GM18526 (cell line): Measurements from ENCODE around the gene ATXN7L1.

Source experiments
- POLR2A ChIP-seq: IDR thresholded peaks from 3 replicates; pipeline ENCODE4 v1.6.1; 2011; ENCODE audit not compliant: insufficient read length; ENCODE audit errors: extremely low read depth

Gene ATXN7L1

GRCh38 chr7:105613611-105614330 lies 262.6 kb downstream of the ATXN7L1 start:
- TF ChIP-seq POLR2A = no peak

DNA sequence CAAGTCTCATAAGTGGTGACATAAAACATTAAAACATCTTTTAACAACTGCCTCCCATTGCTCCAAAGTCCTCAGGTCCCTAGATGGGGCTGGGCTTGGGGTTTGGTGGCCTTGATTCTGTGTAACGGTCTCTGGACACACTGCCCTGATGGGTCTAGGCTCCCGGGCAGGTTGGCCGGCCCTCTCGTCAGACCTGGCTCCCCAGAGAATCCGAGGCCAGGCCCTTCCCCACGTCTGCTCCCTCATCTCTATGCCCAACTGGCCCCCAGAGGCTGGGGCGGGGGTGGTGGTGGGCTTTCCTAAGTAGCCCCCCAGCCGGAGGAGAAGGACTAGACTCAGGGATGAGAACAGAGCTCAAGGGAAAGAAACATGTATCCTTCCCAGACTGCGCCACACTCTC lies 263.6 kb downstream of the ATXN7L1 start:
- no peak for TF ChIP-seq POLR2A

DNA sequence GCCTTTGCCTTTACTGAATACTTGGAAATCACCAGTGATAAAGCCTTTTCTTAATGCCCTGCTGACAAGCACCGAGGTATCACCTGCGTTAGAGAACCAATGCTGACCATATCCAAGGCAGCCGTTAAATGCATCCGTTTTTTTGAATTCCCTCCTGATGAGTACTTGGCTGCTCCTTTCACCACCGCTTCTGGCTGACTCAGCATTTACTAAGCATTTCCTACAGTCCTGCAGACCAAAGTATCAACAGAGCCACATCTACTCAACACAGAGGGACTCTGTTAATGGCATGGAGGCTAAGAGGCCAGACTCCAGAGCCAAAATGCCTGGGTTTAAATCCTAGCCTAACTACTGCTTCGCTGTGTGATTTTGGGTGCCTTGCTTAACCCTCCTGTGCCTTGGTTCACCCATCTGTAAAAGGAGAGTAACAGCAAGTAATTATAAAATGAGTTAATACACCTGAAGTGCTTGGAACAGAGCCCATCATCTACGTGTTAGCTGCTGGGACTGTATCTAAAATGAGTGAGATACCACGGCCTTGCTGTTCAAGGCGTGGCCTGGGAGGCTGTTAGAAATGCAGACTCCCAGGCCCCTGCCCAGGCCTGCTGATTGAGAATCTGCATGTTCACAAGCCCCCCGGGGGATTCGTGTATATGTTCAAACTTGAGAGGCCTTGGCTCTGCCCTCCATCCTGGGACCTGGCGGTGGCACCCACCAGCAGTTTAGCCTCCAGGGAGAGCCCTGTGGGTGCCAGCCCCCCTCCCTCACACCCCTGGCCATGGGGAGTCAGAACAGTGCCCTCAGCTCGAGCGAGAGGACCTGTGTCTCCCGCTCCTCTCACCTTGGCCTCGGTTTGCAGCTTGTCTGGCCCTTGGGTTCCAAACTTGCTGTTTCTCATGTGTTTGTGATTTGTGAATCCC lies 264.3 kb downstream of the ATXN7L1 start:
- no peak for TF ChIP-seq POLR2A

DNA sequence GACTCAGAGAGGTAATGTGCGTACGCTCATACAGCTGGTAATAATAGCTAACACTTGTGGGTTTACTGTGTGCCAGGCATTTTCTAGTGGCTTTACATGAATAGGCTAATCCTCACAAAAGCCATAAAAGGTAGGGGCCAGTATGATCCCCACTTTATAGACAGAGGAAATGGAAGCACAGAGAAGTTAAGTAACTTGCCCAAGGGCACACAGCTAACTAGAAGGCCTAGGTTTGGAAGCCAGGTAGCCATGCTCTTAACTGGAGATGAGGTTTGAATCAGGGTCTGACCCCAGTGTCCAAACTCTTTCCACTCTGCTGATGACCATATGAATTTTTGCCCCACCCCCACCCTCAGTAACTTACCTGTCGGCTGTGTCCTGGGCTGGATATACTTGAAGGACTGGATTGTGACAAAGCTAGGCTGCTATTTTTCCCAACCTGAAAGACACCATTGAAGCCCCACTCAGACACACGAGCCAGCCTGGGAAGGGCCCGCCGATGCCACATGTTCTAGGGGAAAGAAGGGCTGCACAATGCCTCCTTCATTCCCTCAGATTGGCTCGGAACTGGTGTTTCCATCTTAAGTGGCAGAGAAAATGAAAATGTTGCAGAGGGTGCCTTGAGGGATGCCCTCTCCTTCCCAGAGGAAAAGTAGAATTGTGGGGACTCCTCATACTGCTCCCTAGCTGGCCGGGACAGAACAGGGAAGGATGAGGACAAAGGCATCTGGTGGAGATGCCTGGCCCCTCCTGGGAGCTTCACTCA lies 266.1 kb downstream of the ATXN7L1 start:
- no peak for TF ChIP-seq POLR2A

DNA sequence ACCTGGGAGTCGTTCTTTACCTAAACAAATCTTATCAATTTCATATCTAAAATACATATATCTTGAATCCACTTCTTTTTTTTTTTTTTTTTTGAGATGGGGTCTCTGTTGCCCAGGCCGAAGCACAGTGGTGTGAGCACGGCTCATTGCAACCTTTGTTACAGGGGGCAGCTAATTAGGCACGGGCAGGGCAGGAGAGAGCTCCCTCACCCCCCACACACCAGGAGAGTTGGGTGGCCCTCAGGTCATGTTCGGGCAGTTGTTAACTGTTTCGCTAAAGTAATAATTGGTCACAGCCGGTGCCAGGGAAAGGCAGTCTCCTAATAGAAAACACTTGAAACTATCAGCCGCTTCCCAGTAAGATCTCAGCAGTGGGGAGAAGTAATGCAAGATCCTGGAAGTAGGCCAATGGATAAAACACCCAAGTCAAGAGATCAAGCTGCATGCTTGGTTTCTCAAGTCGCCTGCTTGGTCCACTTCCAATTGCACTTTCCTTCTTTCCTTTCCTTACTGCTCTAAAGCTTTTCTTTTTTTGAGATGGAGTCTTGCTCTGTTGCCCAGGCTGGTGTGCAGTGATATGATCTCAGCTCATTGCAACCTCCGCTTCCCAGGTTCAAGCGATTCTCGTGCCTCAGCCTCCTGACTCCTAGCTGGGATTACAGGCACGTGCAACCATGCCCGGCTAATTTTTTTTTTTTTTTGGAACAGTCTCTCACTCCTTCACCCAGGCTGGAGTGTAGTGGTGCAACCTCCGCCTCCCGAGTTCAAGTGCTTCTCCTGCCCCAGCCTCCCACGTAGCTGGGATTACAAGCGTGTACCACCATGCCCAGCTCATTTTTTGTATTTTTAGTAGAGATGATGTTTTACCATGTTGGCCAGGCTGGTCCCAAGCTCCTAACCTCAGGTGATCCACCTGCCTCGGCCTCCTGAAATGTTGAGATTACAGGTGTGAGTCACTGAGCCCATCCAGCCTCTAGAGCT lies 273.8 kb downstream of the ATXN7L1 start:
- TF ChIP-seq POLR2A = no peak

DNA sequence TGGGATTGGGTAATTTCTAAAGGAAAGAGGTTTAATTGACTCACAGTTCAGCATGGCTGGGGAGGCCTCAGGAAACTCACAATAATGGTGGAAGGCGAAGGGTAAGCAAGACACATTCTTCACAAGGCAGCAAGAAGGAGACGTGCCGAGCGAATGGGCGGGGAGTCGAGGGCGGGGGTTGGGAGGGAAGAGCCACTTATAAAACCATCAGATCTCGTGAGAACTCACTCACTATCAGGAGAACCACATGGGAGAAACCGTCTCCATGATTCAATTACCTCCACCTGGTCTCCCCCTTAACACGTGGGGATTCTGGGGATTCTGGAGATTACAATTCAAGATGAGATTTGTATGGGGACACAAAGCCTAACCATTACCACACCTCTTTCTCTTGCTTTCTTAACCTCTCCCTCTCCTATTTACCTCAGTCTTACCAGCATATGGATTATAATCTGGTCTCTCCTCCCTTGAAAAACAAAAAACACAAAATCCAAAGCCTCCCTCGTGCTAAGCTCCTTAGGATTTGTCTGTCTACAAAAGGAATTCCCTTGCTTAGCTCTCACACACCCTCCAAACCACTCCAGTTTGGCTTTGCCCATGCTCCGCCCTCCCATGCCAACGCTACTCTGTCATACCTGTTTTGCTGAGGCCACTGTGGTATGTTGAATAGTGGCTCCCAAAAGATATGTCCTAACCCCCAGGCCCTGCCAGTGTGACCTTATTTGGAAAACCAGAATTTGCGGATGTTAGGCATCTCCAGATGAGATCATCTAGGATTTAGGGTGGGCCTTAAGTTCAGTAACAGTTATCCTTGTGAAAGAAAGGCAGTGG lies 275.5 kb downstream of the ATXN7L1 start:
- TF ChIP-seq POLR2A = no peak

DNA sequence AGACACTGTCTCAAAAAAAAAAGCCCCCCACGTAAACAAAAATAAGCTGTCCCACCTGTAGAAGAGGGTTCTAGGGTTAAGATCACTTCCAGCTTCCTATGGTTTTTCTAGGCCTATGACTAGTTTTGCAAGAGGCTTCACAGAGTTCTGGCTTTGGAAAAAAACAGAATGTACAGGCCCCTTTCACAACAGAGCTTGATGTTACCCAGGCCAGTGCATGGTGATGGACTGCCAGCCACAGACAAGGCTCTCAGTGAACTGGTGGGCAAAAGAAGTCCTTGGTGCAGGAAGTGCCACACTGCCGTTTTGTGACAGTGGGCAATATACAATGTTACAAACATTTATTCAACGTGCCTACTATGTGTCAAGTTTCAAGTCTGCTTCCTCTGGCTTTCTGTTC lies 276.8 kb downstream of the ATXN7L1 start:
- TF ChIP-seq POLR2A = no peak

DNA sequence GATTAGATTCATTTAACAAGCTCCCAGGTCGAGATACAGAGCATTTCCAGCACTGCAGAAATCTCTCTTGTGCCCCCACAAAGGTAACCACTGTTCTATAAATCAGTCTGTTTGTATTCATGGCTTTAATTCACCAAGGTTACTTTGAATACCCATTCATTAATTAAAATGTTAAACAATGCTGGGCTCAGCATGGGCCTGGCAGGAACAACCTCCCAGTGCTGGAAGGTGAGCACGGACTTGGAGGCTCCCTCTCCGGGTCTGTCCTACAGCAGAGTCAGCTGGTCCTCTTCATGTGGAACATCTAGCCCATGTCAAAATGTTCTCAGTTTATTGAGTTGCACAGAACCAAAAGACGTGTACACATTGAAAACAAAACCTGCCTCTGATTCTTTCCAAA lies 279.5 kb downstream of the ATXN7L1 start:
- TF ChIP-seq POLR2A = no peak

- TF ChIP-seq POLR2A = no peak
These were observed 282.4 kb downstream of the ATXN7L1 start for GRCh38 chr7:105594034-105594433.

DNA sequence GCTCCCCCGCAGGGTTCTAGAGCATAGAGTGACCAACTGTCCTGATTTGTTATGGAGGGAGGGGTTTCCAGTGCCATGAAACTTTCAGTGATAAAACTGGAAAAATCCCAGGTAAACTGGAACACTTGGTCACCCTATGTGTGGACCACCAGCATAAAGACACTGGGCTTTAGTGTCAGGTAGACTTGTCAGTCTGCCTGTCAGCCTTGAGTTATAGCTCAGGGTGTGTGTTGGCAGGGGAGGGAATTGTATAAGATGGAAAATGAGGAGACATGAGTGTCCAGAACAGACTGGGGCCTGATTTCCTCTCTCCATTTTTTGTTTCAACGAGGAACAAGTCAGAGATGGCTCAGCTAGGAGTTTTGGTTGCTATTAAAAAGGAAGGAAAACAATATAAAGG lies 284.9 kb downstream of the ATXN7L1 start:
- no peak for TF ChIP-seq POLR2A

DNA sequence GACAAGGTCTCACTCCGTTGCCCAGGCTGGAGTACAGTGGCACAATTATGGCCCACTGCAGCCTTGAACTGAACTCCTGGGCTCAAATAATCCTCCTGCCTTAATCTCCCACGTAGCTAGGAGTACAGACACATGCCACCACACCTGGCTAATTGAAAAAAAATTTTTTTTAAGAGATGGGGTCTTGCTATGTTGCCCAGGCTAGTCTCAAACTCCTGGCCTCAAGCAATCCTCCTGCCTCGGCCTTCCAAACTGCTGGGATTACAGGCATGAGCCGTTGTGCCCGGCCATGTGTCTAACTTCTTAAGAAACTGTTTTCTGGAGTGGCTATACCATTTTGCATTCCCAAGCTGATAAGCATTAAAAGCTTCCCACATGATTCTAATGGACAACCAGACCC lies 285.6 kb downstream of the ATXN7L1 start:
- no peak for TF ChIP-seq POLR2A

GRCh38 chr7:105589356-105590077 lies 286.9 kb downstream of the ATXN7L1 start:
- TF ChIP-seq POLR2A = no peak
